ENCODE measurements around the gene CNOT4.
"Not testable (repeated sequence)": the region's sequence is repeated elsewhere in the genome, so short reads cannot be mapped to it uniquely, and the experiment has no call there.

The CNOT4 gene

GRCh38 chr7:135355377-135356048 is 154.4 kb downstream of the CNOT4 start:
- peaks cover 4% of the 10 kb centered on the region for H3K4me1 ChIP-seq (ENCODE audit: control insufficient read depth, low read depth, low read length)
- H3K27me3 ChIP-seq (ENCODE audit: control insufficient read depth, insufficient read depth, low read length), result no peaks in the 10 kb centered on the region
- no peaks in the 10 kb centered on the region for H3K9me3 ChIP-seq (ENCODE audit: control insufficient read depth, low read depth, low read length)

DNA sequence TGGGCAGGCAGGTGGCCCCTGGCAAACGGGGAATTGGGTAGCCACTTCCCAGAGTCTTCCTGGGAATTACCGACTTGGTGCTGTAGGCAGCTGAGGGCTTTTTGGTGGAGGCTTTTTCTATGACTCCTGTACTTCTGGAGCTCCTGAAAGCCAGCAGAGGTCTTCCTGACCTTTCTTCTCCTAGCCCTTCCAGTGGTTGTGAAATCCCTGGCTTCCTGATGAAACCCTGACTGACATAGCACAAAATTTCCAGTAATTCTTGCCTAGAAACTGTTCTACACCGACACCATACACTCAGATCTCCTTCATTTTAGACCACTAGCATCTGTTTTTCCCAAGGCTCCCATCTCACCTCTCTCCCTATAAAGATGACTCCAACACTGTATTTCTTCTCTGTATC is 156.1 kb downstream of the CNOT4 start:
- H3K9ac ChIP-seq (ENCODE audit: low read length), result no peak overlapping the region
- H3K4me1 ChIP-seq (ENCODE audit: control insufficient read depth, low read depth, low read length), result peaks cover 4% of the 10 kb centered on the region
- no peak overlapping the region for H3K4me3 ChIP-seq (ENCODE audit: low read length)
- H3K27me3 ChIP-seq (ENCODE audit: control insufficient read depth, insufficient read depth, low read length), result no peaks in the 10 kb centered on the region
- no peak overlapping the region for H3K27ac ChIP-seq (ENCODE audit: low read length)
- H3K9me3 ChIP-seq (ENCODE audit: control insufficient read depth, low read depth, low read length), result no peaks in the 10 kb centered on the region
- H3K36me3 ChIP-seq (ENCODE audit: control insufficient read depth, low read depth, low read length), result no peaks in the 10 kb centered on the region

More at GRCh38 chr7:135355377-135356048, 154.4 kb downstream of the CNOT4 start:
- no peaks in the 10 kb centered on the region for H3K36me3 ChIP-seq (ENCODE audit: control insufficient read depth, low read depth, low read length)
- no peak overlapping the region for H3K4me3 ChIP-seq (ENCODE audit: low read length)
- H3K27ac ChIP-seq (ENCODE audit: low read length), result no peak overlapping the region
- H3K9ac ChIP-seq (ENCODE audit: low read length), result no peak overlapping the region

DNA sequence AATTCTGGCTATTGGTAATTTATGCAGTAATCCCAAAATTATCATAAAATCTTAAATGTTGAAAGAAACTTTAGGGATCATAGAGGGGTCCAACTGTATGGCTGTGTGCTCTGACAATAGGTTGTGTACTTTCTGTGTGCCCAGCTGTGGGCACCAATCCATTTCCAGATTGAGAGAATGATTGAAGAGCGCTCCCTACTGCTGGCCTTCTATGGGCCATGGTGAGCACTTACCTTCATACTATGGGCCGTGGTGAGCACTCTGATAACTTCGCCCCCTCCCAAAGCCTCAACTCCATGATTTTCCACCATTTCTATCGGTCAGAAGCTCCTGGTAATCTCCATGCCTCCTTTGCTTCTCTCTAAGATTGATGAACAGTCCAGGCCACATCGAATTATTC is 157.6 kb downstream of the CNOT4 start:
- H3K4me3 ChIP-seq (ENCODE audit: low read length), result no peak overlapping the region
- H3K27me3 ChIP-seq (ENCODE audit: control insufficient read depth, insufficient read depth, low read length), result no peaks in the 10 kb centered on the region
- no peak overlapping the region for H3K9ac ChIP-seq (ENCODE audit: low read length)
- no peaks in the 10 kb centered on the region for H3K36me3 ChIP-seq (ENCODE audit: control insufficient read depth, low read depth, low read length)
- H3K9me3 ChIP-seq (ENCODE audit: control insufficient read depth, low read depth, low read length), result no peaks in the 10 kb centered on the region
- H3K4me1 ChIP-seq (ENCODE audit: control insufficient read depth, low read depth, low read length), result peaks cover 4% of the 10 kb centered on the region
- no peak overlapping the region for H3K27ac ChIP-seq (ENCODE audit: low read length)

DNA sequence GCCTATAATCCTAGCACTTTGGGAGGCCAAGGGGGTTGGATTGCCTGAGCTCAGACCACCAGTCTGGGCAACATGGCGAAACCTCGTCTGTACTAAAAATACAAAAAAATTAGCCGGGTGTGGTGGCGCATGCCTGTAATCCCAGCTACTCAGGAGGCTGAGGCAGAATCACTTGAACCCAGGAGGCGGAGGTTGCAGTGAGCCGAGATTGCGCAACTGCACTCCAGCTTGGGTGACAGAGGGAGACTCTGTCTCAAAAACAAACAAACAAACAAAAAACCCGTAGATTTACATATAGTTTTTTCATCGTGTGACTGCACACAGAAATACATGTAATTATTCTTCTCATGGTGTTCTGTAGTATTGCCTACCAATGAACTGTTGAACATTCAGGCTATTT is 158.8 kb downstream of the CNOT4 start:
- H3K4me1 ChIP-seq (ENCODE audit: control insufficient read depth, low read depth, low read length); H3K9ac ChIP-seq (ENCODE audit: low read length); H3K4me3 ChIP-seq (ENCODE audit: low read length); H3K27ac ChIP-seq (ENCODE audit: low read length); H3K27me3 ChIP-seq (ENCODE audit: control insufficient read depth, insufficient read depth, low read length); H3K36me3 ChIP-seq (ENCODE audit: control insufficient read depth, low read depth, low read length); H3K9me3 ChIP-seq (ENCODE audit: control insufficient read depth, low read depth, low read length): not testable (repeated sequence)

DNA sequence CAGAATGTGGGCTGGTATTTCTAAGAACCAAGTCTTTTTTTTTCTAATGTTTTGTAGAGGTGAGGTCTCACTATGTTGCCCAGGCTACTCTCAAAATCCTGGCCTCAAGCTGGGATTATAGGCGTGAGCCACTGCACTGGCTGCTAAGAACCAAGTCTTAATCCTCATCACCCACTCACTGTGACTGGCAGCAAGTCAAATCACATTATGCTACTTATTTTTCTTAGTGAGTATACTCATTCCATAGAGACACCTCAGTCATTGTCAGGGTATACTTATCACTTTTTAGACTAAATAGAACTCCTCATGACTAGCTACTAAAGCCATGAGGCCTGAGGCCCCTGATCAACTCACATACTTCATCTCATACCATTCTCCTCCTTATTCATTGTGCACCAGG is 160.2 kb downstream of the CNOT4 start:
- Histone ChIP-seq H3K4me3 (ENCODE audit: low read length) (no peak overlapping the region), H3K9me3 (ENCODE audit: control insufficient read depth, low read depth, low read length) (no peaks in the 10 kb centered on the region), H3K4me1 (ENCODE audit: control insufficient read depth, low read depth, low read length) (no peaks in the 10 kb centered on the region), H3K27me3 (ENCODE audit: control insufficient read depth, insufficient read depth, low read length) (no peaks in the 10 kb centered on the region), H3K27ac (ENCODE audit: low read length) (no peak overlapping the region), H3K36me3 (ENCODE audit: control insufficient read depth, low read depth, low read length) (no peaks in the 10 kb centered on the region), H3K9ac (ENCODE audit: low read length) (no peak overlapping the region)

GRCh38 chr7:135348493-135348892 is 161.4 kb downstream of the CNOT4 start:
- no peak overlapping the region for H3K4me3 ChIP-seq (ENCODE audit: low read length)
- H3K27ac ChIP-seq (ENCODE audit: low read length), result no peak overlapping the region
- H3K27me3 ChIP-seq (ENCODE audit: control insufficient read depth, insufficient read depth, low read length), result no peaks in the 10 kb centered on the region
- H3K9me3 ChIP-seq (ENCODE audit: control insufficient read depth, low read depth, low read length), result no peaks in the 10 kb centered on the region
- no peaks in the 10 kb centered on the region for H3K36me3 ChIP-seq (ENCODE audit: control insufficient read depth, low read depth, low read length)
- no peaks in the 10 kb centered on the region for H3K4me1 ChIP-seq (ENCODE audit: control insufficient read depth, low read depth, low read length)
- no peak overlapping the region for H3K9ac ChIP-seq (ENCODE audit: low read length)

DNA sequence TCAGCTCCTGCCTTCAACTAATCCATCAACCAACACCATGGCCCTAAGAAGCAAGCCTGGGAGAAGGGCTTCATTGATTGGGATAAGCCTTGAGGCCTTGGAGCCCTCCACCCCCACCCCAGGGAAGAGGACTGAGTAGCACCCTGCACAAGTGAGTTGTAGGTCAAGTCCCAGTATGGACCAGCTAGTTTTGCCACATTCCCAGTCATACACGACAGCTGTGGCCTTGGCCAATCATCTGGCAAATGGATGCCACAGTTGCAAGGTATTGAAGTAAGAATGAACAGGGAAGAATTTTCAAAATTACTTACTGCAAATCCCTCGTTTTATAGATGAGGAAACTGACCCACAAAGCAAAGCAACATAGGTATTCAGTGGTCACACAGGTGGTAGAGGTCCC is 166.5 kb downstream of the CNOT4 start:
- no peaks in the 10 kb centered on the region for H3K27me3 ChIP-seq (ENCODE audit: control insufficient read depth, insufficient read depth, low read length)
- no peak overlapping the region for H3K4me3 ChIP-seq (ENCODE audit: low read length)
- no peaks in the 10 kb centered on the region for H3K9me3 ChIP-seq (ENCODE audit: control insufficient read depth, low read depth, low read length)
- no peak overlapping the region for H3K9ac ChIP-seq (ENCODE audit: low read length)
- no peak overlapping the region for H3K27ac ChIP-seq (ENCODE audit: low read length)
- H3K36me3 ChIP-seq (ENCODE audit: control insufficient read depth, low read depth, low read length), result no peaks in the 10 kb centered on the region
- no peaks in the 10 kb centered on the region for H3K4me1 ChIP-seq (ENCODE audit: control insufficient read depth, low read depth, low read length)

DNA sequence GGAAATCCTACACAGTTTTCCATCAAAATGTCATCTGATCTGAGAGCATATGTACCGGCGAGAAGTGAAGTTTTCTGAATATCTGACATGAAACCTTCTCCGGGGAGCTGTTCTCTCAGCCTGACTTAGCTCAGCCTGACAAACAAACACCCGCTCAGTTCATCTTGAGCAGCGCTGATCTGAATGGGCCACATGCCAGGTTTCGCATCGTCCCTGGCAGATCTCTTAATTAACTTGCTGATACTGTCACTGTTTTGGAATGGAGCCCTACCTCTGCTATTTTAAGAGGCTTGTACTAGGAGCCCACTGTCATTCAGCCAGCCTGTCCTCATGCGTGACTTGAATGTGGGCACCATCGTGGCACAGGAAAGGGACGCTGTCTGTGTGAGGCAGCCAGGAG is 167.0 kb downstream of the CNOT4 start:
- Histone ChIP-seq H3K27me3 (ENCODE audit: control insufficient read depth, insufficient read depth, low read length) (no peaks in the 10 kb centered on the region), H3K4me3 (ENCODE audit: low read length) (no peak overlapping the region), H3K4me1 (ENCODE audit: control insufficient read depth, low read depth, low read length) (no peaks in the 10 kb centered on the region), H3K9me3 (ENCODE audit: control insufficient read depth, low read depth, low read length) (no peaks in the 10 kb centered on the region), H3K27ac (ENCODE audit: low read length) (no peak overlapping the region), H3K36me3 (ENCODE audit: control insufficient read depth, low read depth, low read length) (no peaks in the 10 kb centered on the region), H3K9ac (ENCODE audit: low read length) (no peak overlapping the region)

DNA sequence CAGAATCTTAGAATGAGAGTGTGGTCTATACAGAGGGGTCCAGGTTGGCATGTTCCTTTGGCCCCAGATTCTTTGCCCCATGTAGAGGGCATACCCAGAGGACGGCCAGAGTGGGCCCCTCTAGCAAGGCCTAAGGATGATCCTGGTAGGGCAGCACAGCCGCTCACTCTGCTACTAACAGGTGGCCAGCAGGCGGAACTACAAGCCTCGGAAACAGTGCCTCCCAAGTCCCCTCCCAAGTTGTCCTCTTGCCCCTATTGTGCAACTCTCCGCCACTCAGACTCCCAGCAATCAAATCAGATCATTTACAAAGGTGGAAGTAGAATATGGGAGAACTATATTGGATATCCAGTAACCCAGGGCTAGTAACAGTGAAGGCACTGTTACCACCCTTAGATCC is 168.9 kb downstream of the CNOT4 start:
- no peak overlapping the region for H3K9ac ChIP-seq (ENCODE audit: low read length)
- no peaks in the 10 kb centered on the region for H3K36me3 ChIP-seq (ENCODE audit: control insufficient read depth, low read depth, low read length)
- H3K4me3 ChIP-seq (ENCODE audit: low read length), result no peak overlapping the region
- no peaks in the 10 kb centered on the region for H3K4me1 ChIP-seq (ENCODE audit: control insufficient read depth, low read depth, low read length)
- H3K27me3 ChIP-seq (ENCODE audit: control insufficient read depth, insufficient read depth, low read length), result no peaks in the 10 kb centered on the region
- no peak overlapping the region for H3K27ac ChIP-seq (ENCODE audit: low read length)
- no peaks in the 10 kb centered on the region for H3K9me3 ChIP-seq (ENCODE audit: control insufficient read depth, low read depth, low read length)

- Histone ChIP-seq H3K36me3 (ENCODE audit: control insufficient read depth, low read depth, low read length) (no peaks in the 10 kb centered on the region), H3K9me3 (ENCODE audit: control insufficient read depth, low read depth, low read length) (no peaks in the 10 kb centered on the region), H3K9ac (ENCODE audit: low read length) (no peak overlapping the region), H3K4me1 (ENCODE audit: control insufficient read depth, low read depth, low read length) (no peaks in the 10 kb centered on the region), H3K27me3 (ENCODE audit: control insufficient read depth, insufficient read depth, low read length) (no peaks in the 10 kb centered on the region), H3K4me3 (ENCODE audit: low read length) (no peak overlapping the region), H3K27ac (ENCODE audit: low read length) (no peak overlapping the region)
Observed at GRCh38 chr7:135337977-135338550, 171.8 kb downstream of the CNOT4 start.

DNA sequence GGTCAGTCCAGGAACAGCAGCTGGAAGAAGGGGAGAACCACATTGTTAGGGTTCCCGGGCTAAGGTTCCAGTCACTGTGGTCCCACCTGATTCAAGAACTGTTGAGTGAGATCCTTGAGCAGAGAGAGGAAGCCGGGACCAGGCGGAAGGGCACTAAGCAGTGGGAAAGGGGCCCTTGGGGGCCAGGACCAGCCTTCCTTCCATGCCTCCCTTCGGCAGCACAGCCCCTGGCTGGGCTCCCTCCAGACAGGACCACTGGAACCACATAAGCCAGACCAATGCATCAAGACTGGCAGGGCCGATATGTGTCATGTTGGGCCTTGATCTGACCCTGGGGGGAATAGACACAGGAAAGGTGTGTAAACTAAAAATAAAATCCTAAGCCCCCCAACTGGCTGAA is 172.4 kb downstream of the CNOT4 start:
- Histone ChIP-seq H3K9me3 (ENCODE audit: control insufficient read depth, low read depth, low read length) (no peaks in the 10 kb centered on the region), H3K4me3 (ENCODE audit: low read length) (no peak overlapping the region), H3K27ac (ENCODE audit: low read length) (no peak overlapping the region), H3K36me3 (ENCODE audit: control insufficient read depth, low read depth, low read length) (no peaks in the 10 kb centered on the region), H3K27me3 (ENCODE audit: control insufficient read depth, insufficient read depth, low read length) (no peaks in the 10 kb centered on the region), H3K9ac (ENCODE audit: low read length) (no peak overlapping the region), H3K4me1 (ENCODE audit: control insufficient read depth, low read depth, low read length) (no peaks in the 10 kb centered on the region)

GRCh38 chr7:135335628-135336139 is 174.2 kb downstream of the CNOT4 start:
- Histone ChIP-seq H3K9ac (ENCODE audit: low read length) (no peak overlapping the region), H3K4me3 (ENCODE audit: low read length) (no peak overlapping the region), H3K27me3 (ENCODE audit: control insufficient read depth, insufficient read depth, low read length) (no peaks in the 10 kb centered on the region), H3K4me1 (ENCODE audit: control insufficient read depth, low read depth, low read length) (no peaks in the 10 kb centered on the region), H3K36me3 (ENCODE audit: control insufficient read depth, low read depth, low read length) (no peaks in the 10 kb centered on the region), H3K27ac (ENCODE audit: low read length) (no peak overlapping the region), H3K9me3 (ENCODE audit: control insufficient read depth, low read depth, low read length) (no peaks in the 10 kb centered on the region)

Data from iPS-18a (cell line).